Chondrocyte (in vitro differentiated cells): ENCODE measurements around the gene NLRP6. TPM values are rescaled to one million over a fixed set of nuclear protein-coding genes. Genes with fewer than 3 reads are reported as not detected.
"Not testable (repeated sequence)": the region's sequence is repeated elsewhere in the genome, so short reads cannot be mapped to it uniquely, and the experiment has no call there.

ENCODE experiments used
- DNase-seq: peaks from one replicate; pipeline ENCODE4 v3.0.0; 2021; ENCODE audit warnings: mixed read lengths, low spot score
- H3K27ac Mint-ChIP-seq: one replicate; pipeline ENCODE4 v1.8.0; 2021; ENCODE audit warnings: mild to moderate bottlenecking, moderate library complexity, mixed read lengths; ENCODE audit not compliant: unreplicated experiment
- H3K27me3 Mint-ChIP-seq: 2 replicates; pipeline ENCODE4 v1.8.0; 2021; ENCODE audit warnings: low read depth, mixed read lengths
- H3K36me3 Mint-ChIP-seq: 2 replicates; pipeline ENCODE4 v1.8.0; 2021; ENCODE audit warnings: low read depth, mixed read lengths
- H3K4me1 Mint-ChIP-seq: 2 replicates; pipeline ENCODE4 v1.8.0; 2021; ENCODE audit warnings: low read depth, mild to moderate bottlenecking, mixed read lengths
- H3K4me3 Mint-ChIP-seq: one replicate; pipeline ENCODE4 v1.8.0; 2021; ENCODE audit warnings: mild to moderate bottlenecking, moderate library complexity, mixed read lengths; ENCODE audit not compliant: unreplicated experiment
- H3K9me3 Mint-ChIP-seq: 2 replicates; pipeline ENCODE4 v1.8.0; 2021; ENCODE audit warnings: low read depth, mixed read lengths
- CTCF ChIP-seq: fragments of 200-600 bp; sonication (generic); IDR thresholded peaks from 2 replicates; pipeline ENCODE4 v1.5.0; 2021; ENCODE audit warnings: antibody characterized with exemption, mild to moderate bottlenecking, moderate library complexity
- total RNA-seq: library from RNA; stranded (reverse); gene quantifications from 3 replicates; pipeline ENCODE4 v1.2.1, GENCODE V29; 2021

Gene NLRP6
- total RNA-seq, 1 donor from 2014 or later = not detected

GRCh38 chr11:330694-331357 is 52.6 kb downstream of the NLRP6 start:
- Mint-ChIP-seq H3K4me3 (no peak overlapping the region), H3K27me3 (no peaks in the 10 kb centered on the region), H3K27ac (no peak overlapping the region), H3K36me3 (no peaks in the 10 kb centered on the region), H3K4me1 (peaks cover 18% of the 10 kb centered on the region), H3K9me3 (no peaks in the 10 kb centered on the region)
- DNase-seq = peak; percentile 85
- TF ChIP-seq CTCF = no peak

DNA sequence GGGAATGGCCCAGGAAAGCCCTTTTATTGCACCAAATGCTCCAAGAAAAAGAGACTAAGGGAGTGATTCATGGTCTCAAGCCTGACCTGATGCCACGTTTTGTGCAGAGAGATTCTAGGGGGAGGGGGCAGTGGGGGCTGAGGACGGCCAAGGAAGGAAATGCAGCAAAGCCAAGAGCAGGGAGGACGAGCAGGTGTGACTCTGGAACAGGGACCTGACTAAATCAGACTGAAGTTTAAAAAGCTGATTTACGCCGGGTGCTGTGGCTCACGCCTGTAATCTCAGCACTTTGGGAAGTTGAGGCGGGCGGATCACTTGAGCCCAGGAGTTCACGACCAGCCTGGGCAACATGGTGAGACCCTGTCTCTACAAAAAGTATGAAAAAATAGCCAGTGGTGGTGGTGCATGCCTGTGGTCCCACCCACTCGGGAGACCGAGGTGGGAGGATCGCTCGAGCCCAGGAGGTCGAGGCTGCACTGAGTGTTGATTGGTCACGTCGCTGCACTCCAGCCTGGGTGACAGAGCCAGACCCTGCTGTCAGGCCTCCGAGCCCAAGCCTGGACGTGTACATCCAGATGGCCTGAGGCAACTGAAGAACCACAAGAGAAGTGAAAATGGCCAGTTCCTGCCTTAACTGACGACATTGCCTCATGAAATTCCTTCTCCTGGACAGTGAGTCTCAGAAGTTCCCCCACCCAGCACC is 53.3 kb downstream of the NLRP6 start:
- Mint-ChIP-seq H3K4me1 (peaks cover 24% of the 10 kb centered on the region), H3K9me3 (no peaks in the 10 kb centered on the region), H3K27me3 (no peaks in the 10 kb centered on the region), H3K4me3 (no peak overlapping the region), H3K27ac (no peak overlapping the region), H3K36me3 (no peaks in the 10 kb centered on the region)
- TF ChIP-seq CTCF = no peak
- DNase-seq = peak; percentile 59

DNA sequence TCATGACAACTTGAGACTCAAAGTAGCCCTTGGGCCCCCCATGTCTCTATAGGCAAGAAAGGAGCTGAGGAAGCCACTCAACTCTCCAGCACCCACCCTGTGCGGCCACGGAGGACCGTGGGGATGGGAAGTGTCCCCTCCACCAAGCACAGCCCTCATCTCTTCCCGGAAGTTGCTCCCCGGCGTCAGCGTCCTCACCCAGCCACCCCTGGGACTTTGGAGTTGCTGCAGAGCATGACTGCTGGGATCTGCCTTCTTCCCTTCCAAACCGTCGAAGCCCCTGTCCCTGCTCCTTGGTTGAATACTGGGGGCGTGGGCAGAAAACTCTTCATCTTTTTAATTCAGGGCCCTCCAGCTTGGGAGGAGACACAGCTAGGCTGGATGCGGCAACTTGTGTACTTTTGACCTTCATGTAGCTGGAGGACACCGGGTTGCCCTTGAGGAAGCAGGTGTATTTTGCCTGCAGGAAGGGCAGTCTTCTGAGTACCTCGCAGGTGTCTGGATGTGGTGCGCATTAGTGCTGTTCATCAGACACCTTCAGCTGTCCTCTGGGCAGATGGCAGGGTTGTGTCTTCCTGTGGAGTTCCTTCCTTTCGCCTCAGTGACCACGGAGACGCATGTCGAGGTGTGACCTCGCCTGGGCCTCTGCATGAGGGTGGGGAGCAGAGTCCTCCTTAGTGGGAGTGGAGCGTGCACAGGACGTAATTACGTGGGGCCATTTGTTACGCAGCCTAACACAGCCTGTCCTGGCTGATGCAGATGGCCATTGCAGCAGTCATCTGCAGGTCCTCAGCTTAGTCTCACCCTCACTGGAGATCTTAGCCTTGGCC is 54.7 kb downstream of the NLRP6 start:
- Mint-ChIP-seq H3K4me1 (peaks cover 22% of the 10 kb centered on the region), H3K9me3 (no peaks in the 10 kb centered on the region), H3K27ac (no peak overlapping the region), H3K4me3 (no peak overlapping the region), H3K36me3 (no peaks in the 10 kb centered on the region), H3K27me3 (no peaks in the 10 kb centered on the region)
- TF ChIP-seq CTCF = no peak
- peak; percentile 85 for DNase-seq

DNA sequence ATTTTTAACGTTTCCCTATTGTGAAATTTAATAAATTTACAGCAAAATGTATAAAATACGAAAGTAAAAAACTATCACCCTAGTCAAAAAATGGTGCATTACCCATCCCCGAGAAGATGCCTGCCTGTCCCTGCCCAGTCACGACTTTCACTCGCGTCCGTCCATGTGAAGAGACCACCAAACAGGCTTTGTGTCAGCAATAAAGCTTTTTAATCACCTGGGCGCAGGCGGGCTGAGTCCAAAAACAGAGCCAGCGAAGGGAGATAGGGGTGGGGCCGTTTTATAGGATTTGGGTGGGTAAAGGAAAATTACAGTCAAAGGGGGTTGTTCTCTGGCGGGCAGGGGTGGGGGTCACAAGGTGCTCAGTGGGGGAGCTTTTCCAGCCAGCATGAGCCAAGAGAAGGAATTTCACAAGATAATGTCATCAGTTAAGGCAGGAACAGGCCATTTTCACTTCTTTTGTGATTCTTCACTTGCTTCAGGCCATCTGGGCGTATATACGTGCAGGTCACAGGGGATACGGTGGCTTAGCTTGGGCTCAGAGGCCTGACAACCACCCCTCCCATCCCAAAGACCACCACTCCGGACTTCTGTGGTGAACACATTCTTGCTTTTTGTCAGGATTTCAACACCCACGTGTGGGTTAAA is 55.5 kb downstream of the NLRP6 start:
- not testable (repeated sequence) for H3K36me3 Mint-ChIP-seq, H3K27me3 Mint-ChIP-seq, H3K27ac Mint-ChIP-seq, H3K4me3 Mint-ChIP-seq, H3K9me3 Mint-ChIP-seq
- peak; percentile 21 for DNase-seq
- H3K4me1 Mint-ChIP-seq = peaks cover 22% of the 10 kb centered on the region

DNA sequence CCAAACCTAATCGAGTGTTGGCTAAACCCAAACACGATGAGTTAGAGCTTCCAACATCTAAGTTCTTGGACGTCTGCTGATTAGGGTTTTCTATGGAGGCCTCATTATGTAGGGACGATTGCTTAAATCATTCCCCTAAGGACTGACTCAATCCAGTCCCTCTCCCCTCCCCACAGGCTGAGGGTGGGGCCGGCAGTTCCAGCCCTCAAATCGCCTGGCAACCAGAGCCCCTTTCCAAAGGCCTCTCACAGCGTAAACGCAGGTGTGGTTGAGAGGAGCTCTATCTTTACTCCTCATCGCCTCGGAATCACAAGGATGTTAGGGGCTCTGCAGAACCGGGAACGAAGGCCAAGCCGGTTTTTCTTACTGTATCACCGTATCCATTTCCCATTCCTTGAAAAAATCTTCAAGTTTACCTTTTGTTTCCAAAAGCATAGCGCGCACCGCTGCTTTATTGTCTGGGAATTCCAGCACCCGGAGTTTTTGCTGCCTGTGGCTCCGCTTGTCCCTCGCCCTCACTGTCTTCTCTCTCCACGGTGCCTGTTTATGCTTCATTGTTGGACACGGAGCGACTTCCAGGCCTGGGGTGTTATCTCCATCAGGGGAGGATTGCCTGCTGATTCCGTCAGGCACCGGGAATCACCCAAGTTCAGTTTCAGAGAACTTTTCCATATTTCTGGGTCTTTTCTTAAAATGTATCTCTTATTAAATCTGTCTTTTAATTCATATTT is 56.2 kb downstream of the NLRP6 start:
- no peak overlapping the region for H3K27ac Mint-ChIP-seq

More for the DNA sequence above, 56.2 kb downstream of the NLRP6 start:
- TF ChIP-seq CTCF = no peak
- Mint-ChIP-seq H3K4me3 (no peak overlapping the region), H3K4me1 (peaks cover 22% of the 10 kb centered on the region), H3K9me3 (no peaks in the 10 kb centered on the region), H3K36me3 (no peaks in the 10 kb centered on the region), H3K27me3 (no peaks in the 10 kb centered on the region)
- DNase-seq = peak; percentile 24
